Cerebellar cortex (tissue), 1 donor: ENCODE measurements around the gene ASH1L.
"Not testable (repeated sequence)": the region's sequence is repeated elsewhere in the genome, so short reads cannot be mapped to it uniquely, and the experiment has no call there.

ENCODE experiments used
- DNase-seq: peaks from one replicate; pipeline ENCODE4 v3.0.0-alpha.2; 2015; ENCODE audit warnings: low spot score

ASH1L gene, protein sequence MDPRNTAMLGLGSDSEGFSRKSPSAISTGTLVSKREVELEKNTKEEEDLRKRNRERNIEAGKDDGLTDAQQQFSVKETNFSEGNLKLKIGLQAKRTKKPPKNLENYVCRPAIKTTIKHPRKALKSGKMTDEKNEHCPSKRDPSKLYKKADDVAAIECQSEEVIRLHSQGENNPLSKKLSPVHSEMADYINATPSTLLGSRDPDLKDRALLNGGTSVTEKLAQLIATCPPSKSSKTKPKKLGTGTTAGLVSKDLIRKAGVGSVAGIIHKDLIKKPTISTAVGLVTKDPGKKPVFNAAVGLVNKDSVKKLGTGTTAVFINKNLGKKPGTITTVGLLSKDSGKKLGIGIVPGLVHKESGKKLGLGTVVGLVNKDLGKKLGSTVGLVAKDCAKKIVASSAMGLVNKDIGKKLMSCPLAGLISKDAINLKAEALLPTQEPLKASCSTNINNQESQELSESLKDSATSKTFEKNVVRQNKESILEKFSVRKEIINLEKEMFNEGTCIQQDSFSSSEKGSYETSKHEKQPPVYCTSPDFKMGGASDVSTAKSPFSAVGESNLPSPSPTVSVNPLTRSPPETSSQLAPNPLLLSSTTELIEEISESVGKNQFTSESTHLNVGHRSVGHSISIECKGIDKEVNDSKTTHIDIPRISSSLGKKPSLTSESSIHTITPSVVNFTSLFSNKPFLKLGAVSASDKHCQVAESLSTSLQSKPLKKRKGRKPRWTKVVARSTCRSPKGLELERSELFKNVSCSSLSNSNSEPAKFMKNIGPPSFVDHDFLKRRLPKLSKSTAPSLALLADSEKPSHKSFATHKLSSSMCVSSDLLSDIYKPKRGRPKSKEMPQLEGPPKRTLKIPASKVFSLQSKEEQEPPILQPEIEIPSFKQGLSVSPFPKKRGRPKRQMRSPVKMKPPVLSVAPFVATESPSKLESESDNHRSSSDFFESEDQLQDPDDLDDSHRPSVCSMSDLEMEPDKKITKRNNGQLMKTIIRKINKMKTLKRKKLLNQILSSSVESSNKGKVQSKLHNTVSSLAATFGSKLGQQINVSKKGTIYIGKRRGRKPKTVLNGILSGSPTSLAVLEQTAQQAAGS (N-terminal part only)

DNA sequence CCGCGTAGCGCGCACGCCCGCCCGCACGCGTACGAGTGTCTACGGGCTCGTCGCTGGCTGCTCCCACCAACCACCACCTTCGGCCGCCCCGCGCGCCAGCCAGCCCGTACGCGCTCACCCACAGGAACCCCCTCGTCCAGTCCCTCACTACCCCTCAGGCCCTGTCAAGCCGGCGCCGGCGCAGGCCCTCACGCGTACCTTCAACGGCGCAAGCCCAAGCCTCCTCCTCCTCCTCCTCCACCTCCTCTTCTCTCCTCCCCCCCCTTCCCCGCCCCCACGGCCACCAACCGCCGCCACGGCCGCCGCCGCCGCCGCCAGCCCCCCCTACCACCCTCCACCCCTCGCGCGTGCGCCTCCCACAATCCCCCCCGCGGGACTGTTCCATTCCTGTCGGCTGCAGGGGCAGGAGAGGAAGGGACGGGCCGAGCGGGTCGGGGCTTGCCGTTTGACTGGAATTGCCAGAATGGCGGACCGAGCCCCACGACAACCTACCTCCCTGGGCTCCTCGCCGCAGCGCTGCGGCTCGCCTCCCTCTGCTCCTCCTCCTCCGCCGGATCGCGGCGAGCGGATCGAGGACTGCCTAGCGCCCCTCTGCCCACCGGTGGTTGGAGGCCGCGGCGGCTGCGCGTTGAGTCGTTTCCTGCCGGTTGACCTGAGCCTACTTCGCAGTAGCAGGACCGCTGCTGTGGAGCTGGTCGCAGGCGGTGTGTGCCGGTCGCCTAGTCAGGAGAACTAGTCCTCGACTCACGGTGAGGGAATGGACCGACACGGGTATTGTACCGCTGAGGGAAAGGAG lies at the start of gene ASH1L:
TSS of gene ASH1L (minus strand) at position 223 of the 796 bp plus-strand sequence. CDS start 41,284 bp downstream, outside the sequence.
- peak; percentile 91 for DNase-seq

DNA sequence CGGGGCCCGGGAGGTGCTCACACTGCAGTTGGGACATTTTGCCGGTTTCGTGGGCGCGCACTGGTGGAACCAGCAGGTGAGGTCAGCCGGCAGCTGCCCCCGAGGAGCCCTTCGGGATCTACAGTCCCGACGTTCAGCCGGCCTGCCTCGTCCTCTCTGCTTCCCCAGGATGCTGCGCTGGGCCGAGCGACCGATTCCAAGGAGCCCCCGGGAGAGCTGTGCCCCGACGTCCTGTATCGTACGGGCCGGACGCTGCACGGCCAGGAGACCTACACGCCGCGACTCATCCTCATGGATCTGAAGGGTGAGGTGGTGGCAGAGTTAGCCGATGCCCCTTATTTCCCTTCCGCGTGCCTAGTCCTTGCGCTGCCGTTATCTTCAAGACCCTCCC lies 47.6 kb upstream of the ASH1L start:
- DNase-seq, result not testable (repeated sequence)

DNA sequence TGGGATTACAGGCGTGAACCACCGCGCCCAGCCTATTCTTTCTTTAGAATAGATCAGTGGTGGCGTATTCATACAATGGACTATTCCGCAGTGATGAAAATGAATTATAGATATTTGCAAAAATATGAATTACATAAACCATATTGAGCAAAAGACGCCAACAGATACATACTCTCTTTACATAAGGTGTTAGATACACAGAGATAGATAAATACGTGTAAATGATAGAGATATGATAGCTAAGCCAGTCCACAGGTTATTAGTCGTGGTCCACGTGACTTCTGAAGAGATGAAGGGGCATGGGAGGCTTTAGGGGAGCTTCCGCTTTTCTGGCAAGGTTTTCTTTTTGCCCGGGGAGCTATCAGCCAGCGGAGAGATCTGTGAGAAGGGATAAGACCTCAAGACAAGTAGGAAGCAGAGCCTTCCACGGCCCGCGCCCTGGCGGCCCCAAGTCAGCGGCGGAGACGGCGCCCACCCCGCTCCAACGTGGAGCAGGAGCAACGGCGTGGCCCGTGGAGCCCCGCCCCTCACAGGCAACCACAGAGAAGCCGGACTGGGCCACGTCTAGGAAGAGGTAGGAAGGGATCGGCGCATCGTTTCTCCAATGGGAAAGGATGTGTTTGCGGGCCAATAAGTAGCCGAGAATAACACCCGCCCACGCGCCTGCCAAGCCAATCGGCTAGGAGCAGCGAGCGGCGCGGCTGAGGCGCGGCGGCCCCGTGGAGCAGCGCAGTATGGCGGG lies 47.1 kb upstream of the ASH1L start, which contains the start of gene MSTO1:
TSS of gene MSTO1 (plus strand) at position 704 of the 742 bp plus-strand sequence. CDS start at position 735, 31 bp downstream.
- DNase-seq, result peak; percentile 99

DNA sequence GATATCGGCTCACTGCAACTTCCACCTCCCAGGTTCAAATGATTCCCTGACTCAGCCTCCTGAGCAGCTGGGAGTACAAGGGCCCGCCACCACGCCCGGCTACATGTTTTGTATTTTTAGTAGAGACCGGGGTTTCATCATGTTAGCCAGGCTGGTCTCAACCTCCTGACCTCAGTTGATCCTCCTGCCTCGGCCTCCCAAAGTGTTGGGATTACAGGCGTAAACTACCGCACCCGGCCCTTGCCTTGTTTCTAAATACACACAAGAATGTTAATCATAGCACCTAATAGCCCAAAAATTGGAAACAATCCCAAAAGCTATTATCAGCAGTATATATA lies 46.3 kb upstream of the ASH1L start:
- no peak for DNase-seq

DNA sequence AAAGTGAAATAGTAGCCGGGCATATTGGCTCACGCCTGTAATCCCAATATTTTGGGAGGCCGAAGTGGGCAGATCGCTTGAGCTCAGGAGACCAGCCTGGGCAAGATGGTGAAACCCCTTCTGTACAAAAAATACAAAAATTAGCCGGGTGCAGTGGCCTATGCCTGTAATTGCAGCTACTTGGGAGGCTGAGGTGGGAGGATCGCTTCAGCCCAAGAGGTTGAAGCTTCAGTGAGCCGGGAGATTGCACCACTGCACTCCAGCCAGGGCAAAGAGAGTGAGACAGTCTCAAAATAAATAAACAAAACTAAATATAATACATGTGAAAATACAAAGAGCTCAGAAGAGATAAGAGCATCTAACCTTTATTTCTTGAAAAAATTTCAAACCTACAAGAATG lies 45.1 kb upstream of the ASH1L start:
- DNase-seq, result no peak

DNA sequence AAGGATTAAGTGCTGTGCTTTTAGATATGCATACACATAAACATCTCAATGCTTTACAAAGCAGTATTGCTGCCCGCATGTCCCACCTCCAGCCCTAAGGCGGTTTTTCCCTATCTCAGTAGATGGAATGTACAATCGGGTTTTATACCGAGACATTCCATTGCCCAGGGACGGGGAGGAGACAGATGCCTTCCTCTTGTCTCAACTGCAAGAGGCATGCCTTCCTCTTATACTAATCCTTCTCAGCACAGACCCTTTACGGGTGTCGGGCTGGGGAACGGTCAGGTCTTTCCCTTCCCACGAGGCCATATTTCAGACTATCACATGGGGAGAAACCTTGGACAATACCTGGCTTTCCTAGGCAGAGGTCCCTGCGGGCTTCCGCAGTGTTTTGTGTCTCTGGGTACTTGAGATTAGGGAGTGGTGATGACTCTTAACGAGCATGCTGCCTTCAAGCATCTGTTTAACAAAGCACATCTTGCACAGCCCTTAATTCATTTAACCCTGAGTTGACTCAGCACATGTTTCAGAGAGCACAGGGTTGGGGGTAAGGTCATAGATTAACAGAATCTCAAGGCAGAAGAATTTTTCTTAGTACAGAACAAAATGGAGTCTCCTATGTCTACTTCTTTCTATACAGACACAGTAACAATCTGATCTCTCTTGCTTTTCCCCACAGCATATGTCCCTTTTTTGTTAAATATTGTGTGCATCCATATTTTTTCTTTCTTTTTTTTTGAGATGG lies 37.4 kb upstream of the ASH1L start:
- not testable (repeated sequence) for DNase-seq

DNA sequence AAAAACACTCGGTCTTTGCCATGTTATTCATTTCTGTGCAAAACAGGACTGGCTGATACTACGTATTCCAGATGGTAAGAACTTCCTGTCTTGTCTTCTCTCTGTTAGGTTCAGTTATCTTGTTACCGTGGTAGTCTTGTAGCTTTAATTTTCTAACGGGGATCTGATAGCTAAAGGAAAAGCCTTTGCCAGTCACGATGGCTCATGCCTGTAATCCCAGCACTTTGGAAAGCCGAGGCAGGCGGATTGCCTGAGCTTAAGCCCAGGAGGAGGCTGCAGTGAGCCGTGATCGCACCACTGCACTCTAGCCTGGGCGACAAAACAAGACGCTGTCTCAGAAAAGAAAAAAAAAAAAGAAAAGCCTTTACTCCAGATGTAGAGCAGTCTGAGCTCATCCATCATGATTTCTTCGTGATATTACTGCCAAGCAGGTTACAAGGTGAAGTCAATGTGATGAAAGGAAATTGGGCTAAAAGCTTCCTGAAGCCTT lies 36.3 kb upstream of the ASH1L start:
- DNase-seq, result no peak

DNA sequence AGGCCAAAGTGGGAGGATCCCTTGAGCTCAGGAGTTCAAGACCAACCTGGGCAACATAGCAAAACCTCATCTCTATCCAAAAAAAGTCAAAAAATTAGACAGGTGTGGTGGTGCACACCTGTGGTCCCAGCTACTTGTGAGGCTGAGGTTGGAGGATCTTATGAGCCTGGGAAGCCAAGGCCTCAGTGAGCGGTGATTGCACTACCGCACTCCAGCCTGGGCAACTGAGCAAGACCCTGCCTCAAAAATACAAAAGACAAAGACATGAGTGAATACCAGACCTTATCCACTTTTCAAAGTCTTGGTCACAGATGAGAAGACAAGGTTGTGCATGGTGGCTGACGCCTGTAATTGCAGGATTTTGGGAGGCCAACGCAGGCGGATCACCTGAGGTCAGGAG lies 34.3 kb upstream of the ASH1L start:
- DNase-seq, result no peak

DNA sequence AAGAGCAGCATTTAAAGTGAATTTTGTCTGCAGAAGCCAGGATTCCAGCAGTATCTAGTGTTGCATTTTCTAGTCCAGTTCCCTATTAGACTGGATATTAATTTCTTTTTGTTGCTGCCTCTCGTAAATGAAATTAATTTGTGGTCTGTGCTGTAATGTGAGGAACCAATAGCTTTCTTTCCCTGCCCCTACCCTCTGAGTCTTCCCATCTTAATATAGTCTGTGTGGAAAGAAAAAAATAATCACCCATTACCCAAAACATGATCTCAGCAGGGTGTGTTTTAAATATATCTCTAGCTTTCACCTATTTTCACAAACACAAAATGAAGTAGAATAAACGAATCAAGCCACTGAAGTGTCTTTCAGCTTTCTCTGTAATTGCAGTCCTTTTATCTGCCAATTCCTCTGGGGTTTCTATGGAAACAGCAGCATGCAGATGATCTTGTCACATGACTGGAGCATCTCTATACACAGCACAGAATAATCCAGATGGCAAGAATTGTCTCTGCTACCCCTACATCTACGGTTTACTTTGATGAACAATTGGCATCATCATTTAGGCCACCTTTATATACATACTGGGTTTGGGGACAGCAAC lies 33.4 kb upstream of the ASH1L start:
- not testable (repeated sequence) for DNase-seq

DNA sequence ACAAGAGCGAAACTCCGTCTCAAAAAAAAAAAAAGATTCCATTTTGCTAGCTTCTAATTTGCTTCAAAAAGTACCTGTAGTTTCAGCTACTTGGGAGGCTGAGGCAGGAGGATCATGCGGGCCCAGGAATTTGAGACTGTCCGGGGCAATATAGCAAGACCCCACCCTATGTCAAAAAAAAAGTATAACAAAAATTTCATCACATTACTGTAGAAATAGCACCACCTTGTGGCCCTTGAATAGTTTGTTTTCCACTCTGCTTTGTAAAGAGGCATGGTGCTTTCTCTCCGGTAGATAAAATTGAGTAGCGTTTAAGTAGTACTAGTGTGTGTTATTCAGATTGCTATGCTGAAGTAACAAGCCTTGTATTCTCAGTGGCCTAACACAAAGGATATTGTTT lies 29.2 kb upstream of the ASH1L start:
- peak; percentile 75 for DNase-seq

DNA sequence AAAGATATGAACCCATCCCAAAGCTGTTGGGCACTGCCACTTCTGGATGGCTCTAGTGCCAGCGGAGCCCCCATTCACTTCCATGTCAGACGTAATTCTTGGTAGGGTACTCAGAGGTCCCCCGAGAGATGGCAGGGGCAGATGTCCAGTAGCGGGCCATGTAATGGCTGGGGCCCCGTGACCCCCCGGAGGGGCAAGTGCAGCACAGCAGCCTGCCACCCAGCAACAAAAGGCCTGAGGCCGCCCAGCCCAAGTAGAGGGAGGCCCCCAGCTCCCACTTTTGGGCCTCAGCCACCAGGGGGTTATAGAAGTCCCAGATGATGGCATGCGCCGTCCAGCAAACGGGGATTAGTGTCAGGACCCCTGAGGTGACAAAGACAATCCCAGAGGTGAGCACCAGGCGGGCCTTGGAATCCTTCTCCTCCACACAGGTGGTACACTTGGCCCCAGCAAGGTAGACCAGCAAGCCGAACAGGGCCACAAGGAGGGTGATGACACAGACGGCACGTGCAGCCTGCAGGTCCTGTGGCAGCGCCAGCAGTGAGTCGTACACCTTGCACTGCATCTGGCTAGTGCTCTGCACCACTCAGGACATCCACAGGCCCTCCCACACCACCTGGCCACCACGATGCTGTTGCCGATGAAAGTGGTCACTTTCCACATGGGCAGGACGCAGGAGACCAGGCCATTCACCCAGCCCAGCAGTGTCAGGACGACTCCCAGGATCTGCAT lies 28.1 kb upstream of the ASH1L start:
- not testable (repeated sequence) for DNase-seq

DNA sequence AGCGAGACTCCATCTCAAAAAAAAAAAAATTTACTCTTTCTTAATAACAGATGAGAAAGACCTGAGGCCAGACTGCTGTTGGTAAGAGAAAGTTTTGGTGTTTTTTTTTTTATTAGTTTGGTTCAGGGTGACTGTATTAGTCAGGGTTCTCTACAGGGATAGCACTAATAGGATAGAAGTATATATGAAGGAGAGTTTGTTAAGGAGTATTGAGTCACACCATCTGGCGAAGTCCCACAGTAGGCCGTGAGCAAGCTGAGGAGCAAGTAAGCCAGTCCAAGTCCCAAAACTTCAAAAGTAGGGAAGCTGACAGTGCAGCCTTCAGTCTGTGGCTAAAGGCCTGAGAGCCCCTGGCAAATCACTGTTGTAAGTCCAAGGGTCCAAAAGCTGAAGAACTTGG lies 26.7 kb upstream of the ASH1L start:
- not testable (repeated sequence) for DNase-seq

DNA sequence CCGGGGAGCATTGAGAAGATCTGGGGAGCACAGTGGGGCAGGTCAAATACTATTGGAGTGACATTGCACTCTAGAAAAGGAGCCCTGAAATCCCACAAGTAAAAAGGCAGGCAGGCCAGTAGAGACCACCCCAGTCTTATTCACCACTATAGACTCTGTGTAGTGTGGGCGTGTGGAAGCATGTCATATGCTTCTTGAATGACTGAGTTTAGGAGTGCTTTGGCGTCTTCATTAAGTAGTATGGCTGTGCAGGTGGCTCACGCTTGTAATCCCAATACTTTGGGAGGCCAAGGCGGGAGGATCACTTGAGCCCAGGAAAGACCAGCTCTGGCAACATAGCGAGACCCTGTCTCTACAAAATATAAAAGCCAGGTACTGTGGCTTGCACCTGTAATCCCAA lies 21.2 kb upstream of the ASH1L start:
- DNase-seq, result not testable (repeated sequence)

DNA sequence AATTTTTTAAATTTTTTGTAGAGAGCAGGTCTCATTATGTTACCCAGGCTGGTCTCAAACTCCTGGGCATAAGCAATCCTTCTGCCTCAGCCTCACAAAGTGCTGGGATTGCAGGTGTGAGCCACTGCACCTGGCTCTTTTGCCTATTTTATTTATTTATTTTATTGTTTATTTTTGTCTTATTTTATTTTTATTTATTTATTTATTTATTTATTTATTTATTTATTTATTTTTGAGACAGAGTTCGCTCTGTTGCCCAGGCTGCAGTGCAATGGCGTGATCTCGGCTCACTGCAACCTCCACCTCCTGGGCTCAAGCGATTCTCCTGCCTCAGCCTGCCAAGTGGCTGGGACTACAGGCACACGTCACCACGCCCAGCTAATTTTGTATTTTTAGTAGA lies 13.0 kb upstream of the ASH1L start:
- not testable (repeated sequence) for DNase-seq

DNA sequence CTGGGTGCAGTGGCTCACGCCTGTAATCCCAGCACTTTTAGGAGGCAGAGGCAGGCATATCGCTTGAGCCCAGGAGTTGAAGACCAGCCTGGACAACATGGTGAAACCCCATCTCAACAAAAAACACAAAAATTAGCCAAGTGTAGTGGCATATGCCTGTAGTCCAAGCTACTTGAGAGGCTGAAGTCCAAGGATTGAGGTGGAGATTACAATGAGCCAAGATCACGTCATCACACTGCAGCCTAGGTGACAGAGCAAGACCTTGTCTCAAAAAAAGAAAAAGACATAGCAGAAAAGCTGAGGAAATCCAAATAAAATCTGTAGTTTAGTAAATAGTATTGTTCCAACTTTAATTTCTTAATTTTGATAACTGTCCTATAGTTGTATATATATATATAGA lies 11.5 kb upstream of the ASH1L start:
- DNase-seq, result no peak

DNA sequence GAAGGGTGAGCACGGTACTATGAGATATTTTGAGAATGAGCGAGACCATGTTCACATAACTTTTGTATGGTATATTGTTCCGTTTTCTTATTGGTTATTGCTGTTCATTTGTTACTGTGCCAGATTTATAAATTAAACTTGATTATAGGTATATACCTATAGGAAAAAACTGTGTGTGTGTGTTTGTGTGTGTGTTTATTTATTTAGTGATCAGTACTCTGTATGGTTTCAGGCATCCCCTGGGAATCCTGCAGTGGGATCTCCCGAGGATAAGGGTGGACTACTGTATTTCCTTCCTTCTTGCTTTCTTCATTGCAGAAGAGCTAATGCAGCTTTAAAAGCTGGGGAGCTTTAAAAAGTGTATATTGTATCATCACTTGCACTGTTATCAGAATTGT lies 8.0 kb upstream of the ASH1L start:
- DNase-seq, result no peak

DNA sequence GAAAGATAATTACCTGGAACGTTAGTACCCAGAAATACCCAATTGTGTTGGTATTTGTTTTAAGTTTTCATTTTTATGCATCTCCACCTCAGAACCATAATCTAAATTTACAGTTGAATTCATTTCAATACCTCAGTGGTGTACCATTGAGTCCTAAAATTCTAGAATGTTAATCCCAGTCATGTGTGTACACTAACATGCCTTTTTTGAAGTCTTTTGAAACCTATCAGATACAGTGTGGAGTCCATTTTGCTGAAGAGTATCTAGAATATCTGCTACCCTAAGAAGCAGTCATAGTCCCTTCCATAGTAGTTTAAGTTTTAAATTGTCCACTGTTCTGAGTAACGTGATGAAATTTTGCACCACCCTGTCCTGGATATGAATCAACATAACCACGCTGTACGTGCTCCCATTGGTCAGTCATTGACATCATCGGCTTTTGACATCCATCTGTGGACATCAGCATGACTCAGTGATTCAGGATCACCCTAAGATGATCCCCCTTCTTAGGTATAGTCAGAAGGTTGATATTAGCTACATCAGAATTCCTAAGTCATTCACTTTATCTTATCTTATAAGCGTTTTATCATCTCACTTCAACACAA lies 7.5 kb upstream of the ASH1L start:
- DNase-seq, result no peak

DNA sequence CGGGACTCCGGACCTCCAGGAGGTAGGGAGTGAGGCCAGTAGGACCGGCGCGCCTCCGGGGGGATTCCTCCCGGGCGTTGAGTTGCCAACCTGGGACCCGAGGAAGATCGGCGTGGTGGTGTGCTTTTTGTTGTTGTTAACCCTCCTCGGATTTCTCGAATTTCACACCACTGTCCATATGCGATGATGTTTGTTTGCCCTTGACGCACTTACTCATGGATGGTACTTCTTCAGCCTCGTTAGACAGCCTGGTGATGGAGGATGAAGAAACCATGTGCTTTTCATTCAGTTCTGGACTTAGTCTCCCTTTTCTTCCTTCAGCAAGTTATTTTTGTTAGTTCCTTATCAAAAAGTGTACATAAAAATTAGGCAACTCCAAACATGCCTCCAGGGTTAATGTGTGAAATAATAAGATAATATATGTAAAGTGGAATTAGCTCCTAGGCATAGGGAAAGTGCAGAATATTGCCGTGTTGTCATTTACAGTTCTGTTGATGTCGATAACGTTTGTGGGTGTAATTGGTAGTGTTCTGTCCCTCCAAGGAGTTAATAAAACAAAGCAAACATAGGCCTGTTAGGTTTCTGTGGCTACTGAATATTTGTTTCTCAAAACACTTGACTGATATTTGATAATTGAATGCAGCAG lies 897 bp upstream of the ASH1L start:
- DNase-seq, result peak; percentile 28
